Left cardiac atrium (tissue), 4 donors: ENCODE results near the gene ABHD1. TPM values are rescaled to one million over a fixed set of nuclear protein-coding genes. Genes with fewer than 3 reads are reported as not detected.
A peak's percentile ranks its signal among the peaks of the same experiment; 100 is the strongest.

Source experiments
- ATAC-seq, 2 donors: fragments of 200-7000 bp; cut with Tn5 transposase; one replicate each; pipeline ENCODE4 v1.9.1; 2020; ENCODE audit warnings: mild to moderate bottlenecking in 2 of 2, moderate library complexity in 2 of 2
- DNase-seq: peaks from one replicate; pipeline ENCODE4 v3.0.0-alpha.2; 2020
- intact Hi-C, 2 donors: fragments of 100-400 bp; cut with DNase I; formaldehyde crosslinking; loops; one replicate each; pipeline versions ENCODE4 v1.14.1 to v1.15.1; 2022 to 2023
- total RNA-seq, 2 donors: library from RNA; stranded (reverse); fragmentation: NEBNext Ultra II Directional; extraction: Animal tissue kit (Norgen Biotek cat#: 25700); gene quantifications; one replicate each; pipeline ENCODE4 v1.2.1, GENCODE V29; 2021
- donor health status: DM: no; HTN: yes; CAD: no.
- donor health status: DM: no; HTN: yes; CAD: no; lungs with severe emphysema.
- donor health status: DM: yes; HTN: yes; CAD: no.
- donor health status: Dilated cardiomyopathy.

Gene ABHD1
- total RNA-seq, 2 donors from 2014 or later, result 1.1 to 3.2 TPM

DNA sequence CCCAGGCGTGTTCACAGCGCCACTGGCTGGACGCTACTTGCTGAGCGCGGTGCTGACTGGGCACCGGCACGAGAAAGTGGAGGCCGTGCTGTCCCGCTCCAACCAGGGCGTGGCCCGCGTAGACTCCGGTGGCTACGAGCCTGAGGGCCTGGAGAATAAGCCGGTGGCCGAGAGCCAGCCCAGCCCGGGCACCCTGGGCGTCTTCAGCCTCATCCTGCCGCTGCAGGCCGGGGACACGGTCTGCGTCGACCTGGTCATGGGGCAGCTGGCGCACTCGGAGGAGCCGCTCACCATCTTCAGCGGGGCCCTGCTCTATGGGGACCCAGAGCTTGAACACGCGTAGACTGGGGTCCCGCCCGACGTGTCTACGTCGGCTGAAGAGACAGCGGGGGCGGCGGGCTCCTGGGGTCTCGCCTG lies 37.9 kb upstream of the ABHD1 start:
- intact Hi-C loops, result loop anchor here (2.0 to 10.0 kb wide), 4 partner anchors 35 to 123 kb away; partner anchors contain the start of genes TMEM214 (in 2 of the 2) and AGBL5 (in 1 of the 2)
- ATAC-seq, result peak; percentile 59 to 66
- peak; percentile 89 for DNase-seq

DNA sequence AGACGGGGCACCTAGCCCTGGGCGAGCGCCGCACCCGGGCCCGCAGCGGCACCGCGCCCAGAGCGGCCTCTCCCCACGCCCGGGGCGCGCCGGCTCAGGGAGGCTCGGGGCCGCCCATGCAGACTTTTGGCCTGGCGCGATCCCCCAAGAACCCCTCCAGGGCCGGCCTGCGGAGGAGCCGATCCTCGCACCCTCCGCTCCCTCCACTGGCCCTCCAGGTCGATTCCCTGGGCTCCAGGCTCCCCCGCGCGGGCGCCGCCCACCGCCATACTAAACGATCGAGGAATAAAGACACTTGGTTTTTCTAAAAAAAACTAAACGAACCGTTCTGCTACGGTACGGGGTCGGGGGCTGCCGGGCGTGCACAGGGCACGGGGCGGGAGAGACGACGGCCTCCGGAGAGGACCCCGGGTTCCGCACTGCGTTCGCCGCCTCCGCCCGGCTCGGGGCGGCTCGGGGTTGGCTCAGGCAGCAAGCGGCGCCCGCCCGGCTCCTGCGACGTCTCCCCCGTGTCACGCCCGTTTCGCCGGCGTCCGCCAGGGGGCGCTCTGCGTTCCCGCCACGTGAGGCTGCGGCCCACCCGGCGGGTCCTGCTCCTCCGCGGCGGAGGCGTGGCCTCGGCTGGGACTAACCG lies 37.4 kb upstream of the ABHD1 start:
- DNase-seq, result peak; percentile 95
- intact Hi-C loops, result loop anchor here (2.0 to 10.0 kb wide), 3 partner anchors 35 to 121 kb away; partner anchors contain the start of genes TMEM214 (in 2 of the 2) and AGBL5 (in 1 of the 2)

DNA sequence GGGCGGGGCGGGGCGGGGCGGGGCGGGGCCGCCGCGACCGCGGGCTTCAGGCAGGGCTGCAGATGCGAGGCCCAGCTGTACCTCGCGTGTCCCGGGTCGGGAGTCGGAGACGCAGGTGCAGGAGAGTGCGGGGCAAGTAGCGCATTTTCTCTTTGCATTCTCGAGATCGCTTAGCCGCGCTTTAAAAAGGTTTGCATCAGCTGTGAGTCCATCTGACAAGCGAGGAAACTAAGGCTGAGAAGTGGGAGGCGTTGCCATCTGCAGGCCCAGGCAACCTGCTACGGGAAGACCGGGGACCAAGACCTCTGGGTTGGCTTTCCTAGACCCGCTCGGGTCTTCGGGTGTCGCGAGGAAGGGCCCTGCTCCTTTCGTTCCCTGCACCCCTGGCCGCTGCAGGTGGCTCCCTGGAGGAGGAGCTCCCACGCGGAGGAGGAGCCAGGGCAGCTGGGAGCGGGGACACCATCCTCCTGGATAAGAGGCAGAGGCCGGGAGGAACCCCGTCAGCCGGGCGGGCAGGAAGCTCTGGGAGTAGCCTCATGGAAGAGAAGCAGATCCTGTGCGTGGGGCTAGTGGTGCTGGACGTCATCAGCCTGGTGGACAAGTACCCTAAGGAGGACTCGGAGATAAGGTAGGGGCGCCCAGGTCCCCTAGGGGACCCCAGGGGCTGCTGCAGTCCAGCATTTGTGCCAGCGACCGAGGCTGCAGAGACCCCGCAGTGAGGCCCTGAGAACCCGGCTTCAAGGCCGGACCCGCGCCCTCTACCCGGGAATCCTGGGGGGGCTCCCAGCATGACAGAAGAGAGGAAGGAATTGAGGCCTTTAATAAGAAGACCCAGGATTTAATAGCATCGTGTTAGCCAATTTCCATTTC lies 36.7 kb upstream of the ABHD1 start, which contains the start of gene KHK:
Gene KHK (plus strand): TSS at position 49 of the 870 bp plus-strand sequence. CDS start 488 bp downstream, at position 537.
- ATAC-seq, result peak; percentile 2 to 25
- intact Hi-C loops, result loop anchor here (2.0 to 10.0 kb wide), 3 partner anchors 36 to 122 kb away; partner anchors contain the start of genes TMEM214 (in 2 of the 2) and AGBL5 (in 1 of the 2)
- DNase-seq, result peak; percentile 70

More for the DNA sequence above, 37.4 kb upstream of the ABHD1 start:
- ATAC-seq, result peak; percentile 91 to 93

DNA sequence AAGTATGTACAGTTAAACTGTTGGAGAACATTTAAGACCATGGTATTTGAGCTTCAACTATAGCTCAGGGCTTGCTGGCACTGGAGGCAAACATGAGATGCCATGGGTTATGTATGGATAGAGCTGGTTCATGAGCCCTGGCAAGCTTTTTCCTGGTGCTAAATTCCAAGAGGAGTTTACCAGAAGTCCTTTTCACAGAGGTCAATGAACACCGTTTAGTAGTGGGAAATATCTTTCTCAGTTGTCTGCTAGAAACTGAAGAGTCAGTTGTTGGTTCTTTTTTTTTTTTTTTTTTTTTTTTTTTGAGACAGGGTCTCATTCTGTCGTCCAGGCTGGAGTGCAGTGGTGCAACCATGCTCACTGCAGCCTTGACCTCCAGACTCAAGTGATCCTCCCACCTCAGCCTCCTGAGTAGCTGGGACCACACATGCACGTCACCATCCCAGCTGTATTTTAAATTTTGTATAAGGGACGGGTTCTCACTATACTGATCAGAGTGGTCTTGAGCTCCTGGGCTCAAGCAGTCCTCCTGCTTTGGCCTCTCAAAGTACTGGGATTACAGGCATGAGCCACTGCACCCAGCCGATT lies 35.7 kb upstream of the ABHD1 start:
- DNase-seq, result peak; percentile 10
- ATAC-seq, result no peak
- intact Hi-C loops, result loop anchor here (2.0 to 10.0 kb wide), 3 partner anchors 37 to 123 kb away; partner anchors contain the start of genes TMEM214 (in 2 of the 2) and AGBL5 (in 1 of the 2)

DNA sequence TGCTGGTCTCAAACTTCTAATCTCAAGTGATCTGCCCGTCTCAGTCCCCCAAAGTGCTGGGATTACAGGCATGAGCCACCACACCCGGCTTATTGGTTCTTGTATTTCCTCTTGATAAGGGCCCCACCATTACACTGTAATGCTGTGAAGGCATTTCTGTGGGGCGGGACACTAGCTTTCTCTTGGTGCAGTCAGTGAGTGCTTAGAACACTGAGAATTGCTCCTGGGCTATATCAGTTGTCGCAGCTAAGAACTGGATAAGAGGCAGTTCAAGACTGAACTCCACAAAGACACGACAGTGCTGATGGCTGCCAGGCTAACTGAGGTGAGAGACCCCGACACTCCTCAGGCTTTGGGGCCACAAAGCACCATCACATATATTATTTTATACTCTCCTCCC lies 35.0 kb upstream of the ABHD1 start:
- DNase-seq (peak; percentile 1), ATAC-seq (no peak)
- intact Hi-C loops, result loop anchor here (10.0 kb wide), 2 partner anchors 54 to 124 kb away; partner anchors contain the start of gene TMEM214 (in 2 of the 2)

DNA sequence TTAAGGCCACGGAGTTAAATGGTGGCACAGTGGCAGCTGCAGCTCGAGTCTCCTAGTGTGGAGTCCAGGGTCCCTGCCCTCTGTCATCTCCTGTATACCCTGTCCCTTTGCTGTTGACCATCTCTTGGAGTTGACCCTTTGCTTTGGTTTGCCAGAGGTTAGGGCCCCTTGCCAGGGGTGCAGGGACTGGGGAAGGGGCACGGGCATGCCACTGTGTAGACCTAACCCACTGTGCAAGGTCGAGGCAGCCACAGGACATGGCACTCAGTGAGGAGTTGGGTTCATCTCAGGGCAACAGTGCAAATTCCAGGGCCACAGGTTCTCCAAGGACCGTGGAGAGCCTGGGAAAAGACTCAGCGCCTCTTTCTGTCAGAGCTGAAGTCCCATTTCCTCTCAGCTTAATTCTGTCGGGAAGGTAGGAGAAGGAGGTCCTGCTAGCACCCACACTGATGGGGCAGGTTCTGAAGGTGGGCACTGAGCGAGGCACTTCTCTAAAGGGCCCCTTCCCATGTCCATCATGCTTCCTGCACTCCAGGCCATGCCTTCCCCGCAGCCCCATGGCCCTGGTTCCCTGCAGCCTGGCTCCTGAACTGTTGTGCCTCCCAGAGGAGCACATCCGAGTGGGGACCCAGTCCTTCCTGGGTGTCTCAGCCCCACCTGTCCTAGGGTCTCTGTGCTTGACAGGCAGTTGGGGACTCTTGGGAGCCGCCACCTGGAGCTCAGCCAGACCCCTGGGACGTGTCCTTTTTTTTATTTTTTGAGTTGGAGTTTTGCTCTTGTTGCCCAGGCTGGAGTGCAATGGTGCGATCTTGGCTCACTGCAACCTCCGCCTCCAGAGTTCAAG lies 34.3 kb upstream of the ABHD1 start:
- intact Hi-C loops, result loop anchor here (10.0 kb wide), 2 partner anchors 55 to 125 kb away; partner anchors contain the start of gene TMEM214 (in 2 of the 2)
- peak; percentile 19 for DNase-seq
- no peak for ATAC-seq

DNA sequence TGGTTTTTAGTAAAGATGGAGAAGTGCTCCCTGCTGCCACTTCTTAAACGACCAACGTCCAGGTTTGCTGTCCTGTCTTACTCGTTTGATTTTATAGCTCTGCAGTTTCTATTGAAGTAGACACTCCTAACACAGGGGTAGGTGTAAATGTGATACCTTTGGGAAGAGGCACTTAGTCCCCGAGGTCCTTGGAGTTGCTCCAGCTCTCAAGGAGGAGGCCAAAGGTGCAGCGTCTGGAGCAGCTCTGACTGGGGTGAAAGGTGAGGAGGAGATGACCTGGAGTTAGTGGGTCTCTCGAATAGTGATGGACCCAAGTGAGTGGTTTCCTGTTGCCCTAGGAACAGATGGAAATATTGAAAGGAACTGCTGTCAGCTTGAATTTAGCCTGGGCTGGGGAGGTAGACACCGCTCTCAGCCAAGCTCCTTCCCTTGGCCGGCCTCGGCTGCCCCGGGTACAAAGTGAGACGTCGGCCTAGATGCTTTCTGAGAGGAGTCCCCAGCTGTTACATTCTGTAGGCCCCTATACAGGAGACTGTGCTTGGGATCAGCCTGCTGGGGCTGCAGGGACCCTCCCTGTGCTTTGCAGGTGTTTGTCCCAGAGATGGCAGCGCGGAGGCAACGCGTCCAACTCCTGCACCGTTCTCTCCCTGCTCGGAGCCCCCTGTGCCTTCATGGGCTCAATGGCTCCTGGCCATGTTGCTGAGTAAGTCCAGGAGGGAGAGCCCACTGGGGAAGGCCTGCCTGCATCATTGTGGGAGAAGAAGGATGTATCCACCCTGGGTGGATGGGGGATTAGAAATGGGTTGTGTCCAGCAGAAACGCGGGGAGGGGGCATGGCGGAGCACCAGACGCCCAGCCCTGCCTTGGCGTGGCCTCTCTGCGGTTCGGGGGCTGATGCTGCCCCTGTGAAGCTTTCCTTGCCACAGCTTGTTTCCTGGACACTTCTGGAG lies 31.6 kb upstream of the ABHD1 start:
- no peak for ATAC-seq
- intact Hi-C loops, result loop anchor here in 1 of 2 donors (10.0 kb wide), 1 partner anchor 193 kb away; the partner anchor contains the start of gene TRIM54
- no peak for DNase-seq

DNA sequence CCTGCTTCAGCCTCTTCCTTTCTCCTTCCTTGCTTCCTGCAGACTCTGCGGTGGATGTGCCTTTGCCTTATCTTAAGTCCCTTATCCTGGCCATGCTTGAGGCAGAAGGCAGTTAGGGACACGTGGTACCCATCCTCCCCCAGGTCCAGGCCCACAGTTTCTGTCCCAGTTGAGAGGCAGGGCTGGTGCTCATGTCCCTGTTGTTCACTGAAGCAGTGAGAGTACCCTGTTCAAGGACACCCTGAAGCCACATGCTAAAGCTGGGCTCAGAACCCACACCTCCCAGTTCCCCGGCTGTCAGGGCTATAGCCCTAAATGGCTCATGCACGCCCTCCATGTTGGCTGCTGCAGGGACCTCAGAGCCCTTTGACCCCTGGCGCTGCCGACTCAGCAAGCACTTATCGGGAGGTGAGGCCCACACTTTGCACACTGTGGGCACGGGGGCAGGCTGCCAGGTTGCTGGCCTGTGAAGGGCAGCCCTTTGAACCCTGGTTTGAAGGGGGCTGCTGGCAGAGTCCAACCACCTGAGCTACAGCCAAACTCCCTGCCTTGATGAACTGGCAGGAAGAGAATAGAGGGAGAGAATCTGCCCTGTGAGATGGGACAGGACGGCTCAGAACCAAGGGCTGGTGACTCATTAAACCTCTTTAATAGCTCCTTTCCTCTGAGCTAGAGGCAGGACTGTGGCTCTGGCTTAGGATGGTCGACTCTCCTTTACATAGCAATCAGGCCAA lies 30.8 kb upstream of the ABHD1 start:
- ATAC-seq (no peak), DNase-seq (no peak)
- intact Hi-C loops, result loop anchor here in 1 of 2 donors (10.0 kb wide), 1 partner anchor 192 kb away; the partner anchor contains the start of gene TRIM54

DNA sequence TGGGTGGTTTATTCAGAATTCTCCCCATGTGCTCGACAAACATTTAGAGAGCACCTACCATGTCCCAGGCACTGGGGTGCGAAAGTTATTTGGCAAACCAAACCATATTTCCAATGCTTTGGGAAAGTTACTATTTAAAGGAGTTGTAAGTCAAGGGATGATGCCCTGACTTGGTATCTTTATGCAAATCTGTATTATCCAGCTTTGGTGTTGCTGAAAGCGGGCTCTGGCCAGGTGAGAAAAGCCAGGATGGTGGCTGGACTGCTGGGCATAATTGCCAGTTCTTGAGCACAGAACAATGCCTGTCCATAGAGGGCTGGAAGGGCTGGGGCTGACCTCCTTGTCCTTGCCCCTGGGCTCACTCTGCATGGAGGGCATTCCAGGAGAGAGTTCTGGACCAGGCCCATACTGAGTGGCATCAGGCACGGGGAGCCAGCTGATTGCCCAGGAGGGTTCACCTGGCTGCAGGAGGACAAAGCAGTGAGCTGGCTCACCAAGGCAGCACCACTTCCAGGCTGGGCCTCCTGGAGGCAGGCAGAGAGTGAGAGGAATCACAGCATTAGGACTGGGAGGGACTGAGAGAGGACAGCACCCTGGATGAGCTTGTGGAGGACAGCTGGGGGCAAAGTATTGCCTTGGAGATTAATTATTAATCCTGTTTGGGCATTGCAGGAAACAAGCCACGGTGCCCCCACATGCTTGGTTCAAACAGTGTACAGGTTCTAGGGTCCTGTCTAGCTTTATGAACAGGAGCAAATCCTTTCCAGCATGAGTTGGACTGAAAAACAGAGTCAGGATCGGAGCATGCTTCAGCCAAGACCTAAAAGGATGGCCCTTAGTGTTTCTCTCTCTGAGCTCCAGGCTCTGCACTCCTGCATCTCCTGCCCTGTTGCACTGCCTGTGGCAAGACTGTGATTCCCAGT lies 29.9 kb upstream of the ABHD1 start:
- ATAC-seq (no peak), DNase-seq (no peak)
- intact Hi-C loops, result loop anchor here in 1 of 2 donors (10.0 kb wide), 1 partner anchor 191 kb away; the partner anchor contains the start of gene TRIM54

DNA sequence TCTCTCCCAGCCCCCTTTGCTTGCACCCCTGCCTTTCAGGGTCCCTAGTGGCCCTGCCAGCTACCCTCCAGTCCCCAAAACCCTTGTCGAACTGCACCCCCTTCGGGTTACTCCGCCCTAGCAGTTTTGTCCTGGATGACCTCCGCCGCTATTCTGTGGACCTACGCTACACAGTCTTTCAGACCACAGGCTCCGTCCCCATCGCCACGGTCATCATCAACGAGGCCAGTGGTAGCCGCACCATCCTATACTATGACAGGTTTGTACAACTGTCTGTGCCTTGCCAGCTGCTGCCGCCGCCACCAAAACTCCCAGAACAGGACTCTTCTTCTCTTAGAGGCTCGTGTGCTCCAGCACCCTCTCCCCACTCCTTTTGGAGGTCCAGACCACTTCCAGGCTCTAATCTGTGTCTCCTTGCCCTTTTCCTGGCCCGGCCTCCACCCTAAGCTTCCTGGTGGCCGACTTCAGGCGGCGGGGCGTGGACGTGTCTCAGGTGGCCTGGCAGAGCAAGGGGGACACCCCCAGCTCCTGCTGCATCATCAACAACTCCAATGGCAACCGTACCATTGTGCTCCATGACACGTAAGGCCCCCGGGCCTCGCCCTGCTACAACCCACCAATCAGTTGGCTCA lies 29.1 kb upstream of the ABHD1 start:
- ATAC-seq (no peak), DNase-seq (no peak)
- intact Hi-C loops, result loop anchor here in 1 of 2 donors (10.0 kb wide), 1 partner anchor 190 kb away; the partner anchor contains the start of gene TRIM54

DNA sequence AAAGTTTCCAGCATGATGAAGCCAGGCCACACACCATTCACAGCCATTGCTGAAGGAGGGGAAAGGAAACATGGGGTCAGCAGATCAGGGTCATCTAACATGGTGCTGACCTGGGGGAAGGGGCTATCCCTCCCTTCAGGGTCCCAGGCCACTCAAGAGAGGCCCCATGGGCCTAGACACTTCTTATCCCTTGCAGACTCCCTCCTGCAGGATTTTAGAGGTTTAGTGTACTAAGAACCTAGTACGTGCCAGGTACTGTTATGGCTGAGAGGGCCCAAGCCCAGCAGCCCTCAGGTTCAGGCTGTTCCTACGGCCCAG lies 28.2 kb upstream of the ABHD1 start:
- ATAC-seq, result no peak
- intact Hi-C loops, result loop anchor here in 1 of 2 donors (5.0 to 10.0 kb wide), 2 partner anchors 97 to 189 kb away; partner anchors contain the start of gene TRIM54
- no peak for DNase-seq

DNA sequence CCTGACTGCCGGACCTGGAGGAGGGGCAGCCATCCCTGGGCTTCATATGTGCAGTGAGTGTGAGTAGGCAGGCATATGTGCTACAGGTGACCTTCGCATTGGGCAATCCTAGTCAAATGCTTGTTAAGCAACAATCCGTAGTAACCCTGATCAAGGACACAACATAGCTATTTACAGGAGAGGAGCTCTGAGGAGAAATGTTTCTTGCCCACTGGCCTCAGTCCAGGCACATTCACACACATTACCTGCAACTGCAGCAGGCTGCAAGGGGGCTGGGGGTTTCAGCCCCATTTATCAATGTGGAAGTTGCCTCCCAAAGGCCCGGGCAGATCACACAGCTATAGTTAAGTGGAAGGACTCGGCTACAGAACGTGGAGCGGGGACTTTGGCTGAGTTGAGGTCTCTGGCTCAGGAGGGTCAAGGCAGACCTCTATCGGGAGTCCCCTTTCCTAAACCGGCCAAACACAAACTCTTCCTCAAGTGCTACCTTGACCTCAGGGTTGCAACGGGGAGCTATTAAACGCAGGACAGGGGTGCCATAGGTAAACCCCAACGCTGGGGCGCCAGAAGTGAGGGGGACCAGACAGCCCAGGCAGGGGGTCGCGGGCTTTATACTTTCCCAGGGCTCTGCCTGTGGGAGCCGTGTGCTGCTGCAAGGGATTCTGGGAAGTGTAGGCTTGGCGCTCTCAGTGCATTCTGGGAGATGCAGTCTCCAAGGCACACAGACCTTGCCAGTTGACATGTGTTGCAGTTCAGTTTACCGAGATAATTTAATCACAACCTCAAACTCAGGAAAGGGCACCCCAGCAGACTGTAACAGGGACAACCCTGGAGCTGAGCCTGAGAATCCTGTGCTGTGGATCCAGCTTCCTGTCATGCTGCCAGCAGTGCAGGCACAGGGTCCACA lies 27.6 kb upstream of the ABHD1 start:
- peak; percentile 84 to 88 for ATAC-seq
- intact Hi-C loops, result loop anchor here in 1 of 2 donors (5.0 to 10.0 kb wide), 2 partner anchors 96 to 189 kb away; partner anchors contain the start of gene TRIM54
- peak; percentile 72 for DNase-seq

DNA sequence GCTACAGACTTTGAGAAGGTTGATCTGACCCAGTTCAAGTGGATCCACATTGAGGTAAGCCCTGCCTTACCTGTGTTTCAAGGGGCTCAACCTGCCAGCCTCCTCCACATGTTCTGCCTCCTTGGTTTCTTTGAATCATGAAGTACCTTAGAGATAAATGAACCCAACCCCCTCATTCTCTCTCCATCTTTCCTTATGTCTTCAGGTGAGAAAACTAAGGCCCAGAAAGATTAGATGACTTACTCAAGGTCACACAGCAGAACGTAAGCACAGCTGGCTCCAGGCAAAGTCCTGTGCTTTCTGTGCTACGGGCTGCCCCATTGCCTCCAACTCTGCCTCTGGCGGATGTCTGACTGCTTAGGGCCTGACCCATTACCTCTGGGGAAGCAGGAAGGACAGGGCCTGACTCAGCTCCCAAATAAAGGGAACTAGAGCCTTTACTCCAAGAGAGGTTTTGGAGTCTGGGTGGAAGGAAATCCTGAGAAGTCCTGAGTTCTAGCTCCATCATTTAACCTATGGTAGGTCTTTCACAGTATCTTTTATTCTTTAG lies 26.8 kb upstream of the ABHD1 start:
- intact Hi-C loops, result loop anchor here in 1 of 2 donors (5.0 to 10.0 kb wide), 2 partner anchors 95 to 188 kb away; partner anchors contain the start of gene TRIM54
- DNase-seq, result no peak
- ATAC-seq, result peak in 1 of 2 donors; percentile 18
